ENCODE data around the gene EPHA3.

The EPHA3 gene

GRCh38 chr3:89107461-89108290, at the start of gene EPHA3:
Gene EPHA3, plus strand, starts transcription at chr3:89107621. Its CDS starts 128 bp downstream, at chr3:89107749.
- DNase-seq, result peak in 1 of 2 experiments; percentile 26

GRCh38 chr3:89058371-89058770, 49.0 kb upstream of the EPHA3 start:
- DNase-seq, result no peak

GRCh38 chr3:89059211-89059925, 48.1 kb upstream of the EPHA3 start:
- DNase-seq, result no peak

- DNase-seq, result no peak
Measured at GRCh38 chr3:89061259-89061658, 46.2 kb upstream of the EPHA3 start.

- DNase-seq, result no peak
Measured at GRCh38 chr3:89067736-89068135, 39.7 kb upstream of the EPHA3 start.

GRCh38 chr3:89072642-89073041, 34.8 kb upstream of the EPHA3 start:
- no peak for DNase-seq

GRCh38 chr3:89079944-89080343, 27.5 kb upstream of the EPHA3 start:
- DNase-seq, result no peak

- no peak for DNase-seq
Measured at GRCh38 chr3:89087851-89088250, 19.6 kb upstream of the EPHA3 start.

- DNase-seq, result no peak
Measured at GRCh38 chr3:89098173-89098572, 9.2 kb upstream of the EPHA3 start.

- DNase-seq, result peak in 1 of 2 experiments; percentile 55
Measured at GRCh38 chr3:89098964-89099585, 8.3 kb upstream of the EPHA3 start.

- DNase-seq, result no peak
Measured at GRCh38 chr3:89101251-89101650, 6.2 kb upstream of the EPHA3 start.

- no peak for DNase-seq
Measured at GRCh38 chr3:89101921-89102320, 5.5 kb upstream of the EPHA3 start.

- DNase-seq, result no peak
Measured at GRCh38 chr3:89104499-89104898, 2.9 kb upstream of the EPHA3 start.

- DNase-seq, result no peak
Measured at GRCh38 chr3:89105503-89105902, 1.9 kb upstream of the EPHA3 start.

GRCh38 chr3:89108291-89108550, 800 bp downstream of the EPHA3 start:
- no peak for DNase-seq

- DNase-seq, result no peak
Measured at GRCh38 chr3:89113344-89113743, 5.9 kb downstream of the EPHA3 start.

GRCh38 chr3:89113893-89114840, 6.7 kb downstream of the EPHA3 start:
- DNase-seq, result peak in 1 of 2 experiments; percentile 59

GRCh38 chr3:89114841-89115223, 7.4 kb downstream of the EPHA3 start:
- no peak for DNase-seq

GRCh38 chr3:89116476-89116875, 9.1 kb downstream of the EPHA3 start:
- no peak for DNase-seq

- DNase-seq, result no peak
Measured at GRCh38 chr3:89138048-89138447, 30.6 kb downstream of the EPHA3 start.

- no peak for DNase-seq
Measured at GRCh38 chr3:89139870-89140269, 32.4 kb downstream of the EPHA3 start.

GRCh38 chr3:89144080-89144479, 36.7 kb downstream of the EPHA3 start:
- no peak for DNase-seq

GRCh38 chr3:89145995-89146394, 38.6 kb downstream of the EPHA3 start:
- no peak for DNase-seq

All from NCI-H526 (cell line).